CD4-positive, CD25-positive, alpha-beta regulatory T cell (primary cell): ENCODE data around the gene CD59. TPM values are rescaled to one million over a fixed set of nuclear protein-coding genes. Genes with fewer than 3 reads are reported as not detected.

Source experiments
- ATAC-seq, 2 donors: fragments of 150-1000 bp; cut with Tn5 transposase; one replicate each; pipeline ENCODE4 v1.10.0; 2021; ENCODE audit warnings: low read depth in 2 of 2, moderate number of reproducible peaks in 2 of 2, moderate library complexity in 1 of 2
- DNase-seq, 3 donors: peaks; one replicate each; pipeline versions ENCODE4 v3.0.0 to v3.0.0-alpha.2; 2012 to 2022; ENCODE audit warnings: mixed read lengths in 1 of 3
- H3K27ac ChIP-seq: one replicate; pipeline ENCODE4 v1.7.0; 2013; ENCODE audit warnings: mild to moderate bottlenecking, low read length; ENCODE audit not compliant: insufficient read depth, poor library complexity, severe bottlenecking
- H3K27me3 ChIP-seq: one replicate; pipeline ENCODE4 v1.7.0; 2013; ENCODE audit warnings: low read length; ENCODE audit not compliant: control insufficient read depth, insufficient read depth
- H3K36me3 ChIP-seq: one replicate; pipeline ENCODE4 v1.7.0; 2013; ENCODE audit warnings: mild to moderate bottlenecking, low read length, moderate library complexity; ENCODE audit not compliant: control insufficient read depth, insufficient read depth
- H3K4me1 ChIP-seq: 2 replicates; pipeline ENCODE4 v1.7.0; 2013; ENCODE audit warnings: mild to moderate bottlenecking, low read length; ENCODE audit not compliant: insufficient read depth, control insufficient read depth, poor library complexity, severe bottlenecking
- H3K4me3 ChIP-seq: one replicate; pipeline ENCODE4 v1.7.0; 2013; ENCODE audit warnings: low read depth, mild to moderate bottlenecking, low read length, moderate library complexity
- H3K9me3 ChIP-seq, 2 experiments: 1 replicate in 1 of 2; 2 replicates in 1 of 2; pipeline ENCODE4 v1.7.0; 2013; ENCODE audit warnings: low read length in 2 of 2, mild to moderate bottlenecking in 1 of 2, moderate library complexity in 1 of 2; ENCODE audit not compliant: control insufficient read depth in 2 of 2
- H3K27ac Mint-ChIP-seq, 3 donors: one replicate each; pipeline ENCODE4 v1.8.0; 2020 to 2022; ENCODE audit warnings: mild to moderate bottlenecking in 3 of 3, mixed read lengths in 3 of 3, moderate library complexity in 2 of 3
- H3K27me3 Mint-ChIP-seq: one replicate; pipeline ENCODE4 v1.8.0; 2022; ENCODE audit warnings: mild to moderate bottlenecking, mixed read lengths
- H3K36me3 Mint-ChIP-seq: one replicate; pipeline ENCODE4 v1.8.0; 2020; ENCODE audit warnings: mixed read lengths
- H3K4me1 Mint-ChIP-seq, 4 donors: one replicate each; pipeline ENCODE4 v1.8.0; 2020 to 2022; ENCODE audit warnings: mixed read lengths in 4 of 4, mild to moderate bottlenecking in 1 of 4
- H3K4me3 Mint-ChIP-seq, 4 donors: one replicate each; pipeline ENCODE4 v1.8.0; 2020 to 2022; ENCODE audit warnings: mild to moderate bottlenecking in 4 of 4, mixed read lengths in 4 of 4, moderate library complexity in 3 of 4
- H3K9me3 Mint-ChIP-seq, 7 donors: one replicate each; pipeline ENCODE4 v1.8.0; 2020 to 2022; ENCODE audit warnings: mixed read lengths in 7 of 7, mild to moderate bottlenecking in 3 of 7, moderate library complexity in 2 of 7
- polyA plus RNA-seq, 4 donors: library from polyadenylated mRNA; unstranded; fragments of 300-500 nt; fragmentation: Illumina TruSeq; gene quantifications; one replicate each; pipeline ENCODE4 v1.2.3, GENCODE V29; 2021
- total RNA-seq: library from RNA; stranded (reverse); gene quantifications from one replicate; pipeline ENCODE4 v1.2.3, GENCODE V29; 2022

The CD59 gene
- total and polyA plus RNA-seq, 5 donors from 2014 or later: 80.3 to 388 (median 190) TPM

GRCh38 chr11:33742249-33742851 is 6.1 kb upstream of the CD59 start:
- no peak overlapping the region for H3K4me3 ChIP-seq
- H3K4me1 Mint-ChIP-seq: peaks cover 0 to 25% (median 6%) of the 10 kb centered on the region in 4 donors
- H3K27me3 ChIP-seq: no peaks in the 10 kb centered on the region
- DNase-seq: peak in 2 of 3 donors; percentile 28 to 53
- peaks cover 32% of the 10 kb centered on the region for H3K36me3 Mint-ChIP-seq
- H3K27me3 Mint-ChIP-seq: no peaks in the 10 kb centered on the region
- no peak overlapping the region for H3K27ac ChIP-seq
- no peaks in the 10 kb centered on the region for H3K9me3 ChIP-seq
- H3K36me3 ChIP-seq: peaks cover 38% of the 10 kb centered on the region
- peak overlapping the region in 1 of 3 donors; percentile 50 for H3K27ac Mint-ChIP-seq
- H3K4me1 ChIP-seq: no peaks in the 10 kb centered on the region
- H3K4me3 Mint-ChIP-seq: no peak overlapping the region
- no peaks in the 10 kb centered on the region for H3K9me3 Mint-ChIP-seq
- ATAC-seq: peak; percentile 44 to 62

- H3K4me3 ChIP-seq: no peak overlapping the region
- no peaks in the 10 kb centered on the region for H3K27me3 Mint-ChIP-seq
- H3K27me3 ChIP-seq: no peaks in the 10 kb centered on the region
- H3K27ac Mint-ChIP-seq: peak overlapping the region in 2 of 3 donors; percentile 39 to 50
- peak overlapping the region in 1 of 4 donors; percentile 11 for H3K4me3 Mint-ChIP-seq
- H3K9me3 Mint-ChIP-seq: no peaks in the 10 kb centered on the region
- H3K4me1 Mint-ChIP-seq: peaks cover 4 to 25% (median 5%) of the 10 kb centered on the region in 4 donors
- H3K27ac ChIP-seq: no peak overlapping the region
- ATAC-seq: no peak
- DNase-seq: no peak
- H3K9me3 ChIP-seq: no peaks in the 10 kb centered on the region
- H3K36me3 Mint-ChIP-seq: peaks cover 27% of the 10 kb centered on the region
- H3K4me1 ChIP-seq: no peaks in the 10 kb centered on the region
- peaks cover 33% of the 10 kb centered on the region for H3K36me3 ChIP-seq
Measured at GRCh38 chr11:33741806-33742205, 5.6 kb upstream of the CD59 start.

- H3K27ac Mint-ChIP-seq: peak overlapping the region; percentile 83 to 90 (median 87)
- H3K36me3 Mint-ChIP-seq: peaks cover 9% of the 10 kb centered on the region
Measured at GRCh38 chr11:33737362-33737821, 1.2 kb upstream of the CD59 start.

GRCh38 chr11:33735271-33736147 is 714 bp downstream of the CD59 start:
- ATAC-seq: peak; percentile 37 to 51
- DNase-seq: peak; percentile 34 to 84 (median 50)
- Histone ChIP-seq H3K27ac (peak overlapping the region; percentile 76), H3K4me1 (peaks cover 20% of the 10 kb centered on the region), H3K36me3 (no peaks in the 10 kb centered on the region), H3K4me3 (peak overlapping the region; percentile 97), H3K9me3 (no peaks in the 10 kb centered on the region), H3K27me3 (no peaks in the 10 kb centered on the region)
- H3K9me3 Mint-ChIP-seq: no peaks in the 10 kb centered on the region
- H3K4me1 Mint-ChIP-seq: peaks cover 16 to 50% (median 35%) of the 10 kb centered on the region in 4 donors
- H3K36me3 Mint-ChIP-seq: peaks cover 5% of the 10 kb centered on the region
- peak overlapping the region; percentile 94 to 99 (median 96) for H3K4me3 Mint-ChIP-seq
- H3K27ac Mint-ChIP-seq: peak overlapping the region; percentile 83 to 96 (median 87)
- H3K27me3 Mint-ChIP-seq: no peaks in the 10 kb centered on the region

More at GRCh38 chr11:33737362-33737821, 1.2 kb upstream of the CD59 start:
- ATAC-seq: no peak
- Histone ChIP-seq H3K27ac (no peak overlapping the region), H3K27me3 (no peaks in the 10 kb centered on the region), H3K36me3 (peaks cover under 1% of the 10 kb centered on the region), H3K9me3 (no peaks in the 10 kb centered on the region), H3K4me1 (peaks cover 17% of the 10 kb centered on the region), H3K4me3 (no peak overlapping the region)
- Mint-ChIP-seq H3K27me3 (no peaks in the 10 kb centered on the region), H3K4me3 (peak overlapping the region; percentile 73 to 99 (median 94)), H3K4me1 (peaks cover 21 to 34% (median 28%) of the 10 kb centered on the region in 4 donors), H3K9me3 (no peaks in the 10 kb centered on the region)
- DNase-seq: no peak

- Mint-ChIP-seq H3K4me3 (peak overlapping the region; percentile 94 to 99 (median 96)), H3K27me3 (no peaks in the 10 kb centered on the region), H3K36me3 (peaks cover 5% of the 10 kb centered on the region), H3K27ac (peak overlapping the region; percentile 83 to 96 (median 87)), H3K4me1 (peaks cover 16 to 54% (median 36%) of the 10 kb centered on the region in 4 donors), H3K9me3 (no peaks in the 10 kb centered on the region)
- Histone ChIP-seq H3K27me3 (no peaks in the 10 kb centered on the region), H3K27ac (peak overlapping the region; percentile 76), H3K4me3 (peak overlapping the region; percentile 97), H3K4me1 (peaks cover 20% of the 10 kb centered on the region), H3K9me3 (no peaks in the 10 kb centered on the region), H3K36me3 (no peaks in the 10 kb centered on the region)
- DNase-seq (peak in 1 of 3 donors; percentile 20), ATAC-seq (no peak)
Measured at GRCh38 chr11:33734441-33735270, 1.6 kb downstream of the CD59 start.

- no peaks in the 10 kb centered on the region for H3K27me3 ChIP-seq
- H3K4me1 ChIP-seq: peaks cover 20% of the 10 kb centered on the region
- Mint-ChIP-seq H3K9me3 (no peaks in the 10 kb centered on the region), H3K27ac (peak overlapping the region in 2 of 3 donors; percentile 33 to 87), H3K4me1 (peaks cover 16 to 57% (median 39%) of the 10 kb centered on the region in 4 donors), H3K27me3 (no peaks in the 10 kb centered on the region), H3K36me3 (peaks cover 9% of the 10 kb centered on the region), H3K4me3 (peak overlapping the region; percentile 94 to 99 (median 96))
- no peak for DNase-seq
- no peak for ATAC-seq
- peak overlapping the region; percentile 97 for H3K4me3 ChIP-seq
- H3K9me3 ChIP-seq: no peaks in the 10 kb centered on the region
- H3K27ac ChIP-seq: no peak overlapping the region
- H3K36me3 ChIP-seq: no peaks in the 10 kb centered on the region
Measured at GRCh38 chr11:33733980-33734379, 2.2 kb downstream of the CD59 start.
